Measurements from ENCODE around the gene NR3C1.
A peak's percentile ranks its signal among the peaks of the same experiment; 100 is the strongest.

NR3C1 gene

DNA sequence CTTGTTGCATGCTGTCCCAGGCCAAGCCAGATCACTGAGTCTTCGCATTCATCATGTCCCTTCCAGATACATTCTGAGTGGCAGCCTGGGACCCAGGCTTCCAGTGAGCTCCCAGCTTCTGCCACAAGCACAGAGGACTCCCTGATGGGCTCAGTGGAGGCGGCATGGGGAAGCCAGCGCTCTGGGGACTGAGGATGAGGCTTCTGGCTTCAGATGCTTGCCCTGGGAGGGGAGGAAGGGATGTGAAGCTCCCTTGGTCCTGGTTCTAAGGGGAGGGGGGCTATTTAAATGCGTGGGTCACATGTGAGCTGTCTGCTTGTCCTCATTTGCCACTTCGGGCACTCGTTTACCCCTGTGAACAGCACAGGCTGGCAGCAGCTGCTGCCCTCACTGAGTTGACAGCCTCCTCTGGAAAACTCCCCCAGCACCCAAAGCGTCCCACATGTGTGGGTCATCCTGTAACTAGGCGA, 174.0 kb downstream of the NR3C1 start:
- Histone ChIP-seq H3K4me1 (ENCODE audit: control insufficient read depth, low read length) (peaks cover 44% of the 10 kb centered on the region), H3K27me3 (ENCODE audit: control insufficient read depth, low read length) (no peaks in the 10 kb centered on the region), H3K36me3 (ENCODE audit: control insufficient read depth, low read length) (no peaks in the 10 kb centered on the region), H3F3A (ENCODE audit: control insufficient read depth, insufficient read depth) (peaks cover 6% of the 10 kb centered on the region), H3K27ac (ENCODE audit: low read depth, low read length) (peak overlapping the region; percentile 89), H3K79me2 (ENCODE audit: control insufficient read depth, low read length) (no peaks in the 10 kb centered on the region), H3K4me2 (ENCODE audit: low read length) (peak overlapping the region; percentile 84), H3K9me2 (replicated peaks; ENCODE audit: control insufficient read depth, low read length) (no peaks in the 10 kb centered on the region), H3K4me3 (ENCODE audit: low read length) (peak overlapping the region; percentile 68), H4K20me1 (ENCODE audit: control insufficient read depth, insufficient read depth, low read depth, low read length) (no peaks in the 10 kb centered on the region), H3K9me3 (ENCODE audit: control insufficient read depth, insufficient read depth, low read length) (no peaks in the 10 kb centered on the region)
- no peak for TF ChIP-seq EZH2phosphoT487 (IDR thresholded peaks at IDR 0.05; ENCODE audit: borderline replicate concordance, low read length)
- TF ChIP-seq, protein P1, sequence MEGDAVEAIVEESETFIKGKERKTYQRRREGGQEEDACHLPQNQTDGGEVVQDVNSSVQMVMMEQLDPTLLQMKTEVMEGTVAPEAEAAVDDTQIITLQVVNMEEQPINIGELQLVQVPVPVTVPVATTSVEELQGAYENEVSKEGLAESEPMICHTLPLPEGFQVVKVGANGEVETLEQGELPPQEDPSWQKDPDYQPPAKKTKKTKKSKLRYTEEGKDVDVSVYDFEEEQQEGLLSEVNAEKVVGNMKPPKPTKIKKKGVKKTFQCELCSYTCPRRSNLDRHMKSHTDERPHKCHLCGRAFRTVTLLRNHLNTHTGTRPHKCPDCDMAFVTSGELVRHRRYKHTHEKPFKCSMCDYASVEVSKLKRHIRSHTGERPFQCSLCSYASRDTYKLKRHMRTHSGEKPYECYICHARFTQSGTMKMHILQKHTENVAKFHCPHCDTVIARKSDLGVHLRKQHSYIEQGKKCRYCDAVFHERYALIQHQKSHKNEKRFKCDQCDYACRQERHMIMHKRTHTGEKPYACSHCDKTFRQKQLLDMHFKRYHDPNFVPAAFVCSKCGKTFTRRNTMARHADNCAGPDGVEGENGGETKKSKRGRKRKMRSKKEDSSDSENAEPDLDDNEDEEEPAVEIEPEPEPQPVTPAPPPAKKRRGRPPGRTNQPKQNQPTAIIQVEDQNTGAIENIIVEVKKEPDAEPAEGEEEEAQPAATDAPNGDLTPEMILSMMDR (IDR thresholded peaks at IDR 0.05; ENCODE audit: low read depth, low read length, poor library complexity, severe bottlenecking), result no peak

DNA sequence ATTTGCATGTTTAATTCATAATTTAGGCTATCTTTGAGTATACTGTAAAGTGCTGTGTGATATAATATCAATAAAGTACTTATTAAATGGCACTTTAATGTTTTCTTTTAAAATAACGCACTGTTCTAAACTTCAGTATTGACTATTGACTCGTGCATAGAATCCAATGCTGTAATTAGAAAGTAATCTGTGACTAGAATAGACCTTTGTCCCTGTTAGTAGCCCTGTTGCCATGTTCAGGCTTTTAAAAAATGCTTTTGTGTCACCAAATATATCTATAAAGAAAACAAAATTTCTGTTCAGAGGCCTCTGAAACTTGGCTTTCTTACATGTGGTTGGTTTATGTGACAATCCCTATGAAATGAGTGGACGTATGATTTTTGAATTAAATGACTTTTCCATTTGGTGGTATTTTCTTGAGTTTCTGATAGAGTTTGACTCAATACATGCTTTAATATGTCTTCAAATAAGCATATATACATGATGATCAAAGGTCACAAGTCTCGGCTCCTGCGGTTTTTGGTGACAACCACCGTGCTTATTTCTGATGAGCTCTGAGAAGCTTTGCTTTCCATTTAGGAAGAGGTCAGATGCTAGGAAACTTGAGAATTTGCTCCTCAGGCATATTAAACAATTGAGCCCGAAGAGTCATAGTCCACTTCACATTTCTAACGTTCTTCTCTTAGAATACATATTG, 174.7 kb downstream of the NR3C1 start:
- Histone ChIP-seq H3K27me3 (ENCODE audit: control insufficient read depth, low read length) (no peaks in the 10 kb centered on the region), H3K9me3 (ENCODE audit: control insufficient read depth, insufficient read depth, low read length) (no peaks in the 10 kb centered on the region), H3K4me3 (ENCODE audit: low read length) (peak overlapping the region; percentile 68), H3K36me3 (ENCODE audit: control insufficient read depth, low read length) (no peaks in the 10 kb centered on the region), H3K79me2 (ENCODE audit: control insufficient read depth, low read length) (no peaks in the 10 kb centered on the region), H4K20me1 (ENCODE audit: control insufficient read depth, insufficient read depth, low read depth, low read length) (no peaks in the 10 kb centered on the region), H3K9me2 (replicated peaks; ENCODE audit: control insufficient read depth, low read length) (no peaks in the 10 kb centered on the region), H3K4me1 (ENCODE audit: control insufficient read depth, low read length) (peaks cover 46% of the 10 kb centered on the region), H3K27ac (ENCODE audit: low read depth, low read length) (peak overlapping the region; percentile 89), H3K4me2 (ENCODE audit: low read length) (peak overlapping the region; percentile 84), H3F3A (ENCODE audit: control insufficient read depth, insufficient read depth) (peaks cover 6% of the 10 kb centered on the region)
- TF ChIP-seq EZH2phosphoT487 (IDR thresholded peaks at IDR 0.05; ENCODE audit: borderline replicate concordance, low read length), result no peak
- TF ChIP-seq, protein P1 (IDR thresholded peaks at IDR 0.05; ENCODE audit: low read depth, low read length, poor library complexity, severe bottlenecking), result no peak
